ENCODE data around the gene UBE2E1.

UBE2E1 gene

GRCh38 chr3:23796518-23796917, 9.2 kb upstream of the UBE2E1 start:
- no peak for DNase-seq

GRCh38 chr3:23797491-23797890, 8.3 kb upstream of the UBE2E1 start:
- no peak for DNase-seq

- no peak for DNase-seq
These were observed 7.3 kb upstream of the UBE2E1 start for GRCh38 chr3:23798456-23798855.

GRCh38 chr3:23798876-23799275, 6.9 kb upstream of the UBE2E1 start:
- DNase-seq, result no peak

- no peak for DNase-seq
These were observed 5.0 kb upstream of the UBE2E1 start for GRCh38 chr3:23800731-23801130.

GRCh38 chr3:23804441-23805209, 1.1 kb upstream of the UBE2E1 start:
- no peak for DNase-seq

GRCh38 chr3:23805210-23805632, 534 bp upstream of the UBE2E1 start:
- no peak for DNase-seq

GRCh38 chr3:23806534-23807423, 1.0 kb downstream of the UBE2E1 start:
- no peak for DNase-seq

- DNase-seq, result no peak
These were observed 1.8 kb downstream of the UBE2E1 start for GRCh38 chr3:23807424-23808015.

GRCh38 chr3:23808525-23808924, 2.8 kb downstream of the UBE2E1 start:
- DNase-seq, result no peak

- no peak for DNase-seq
These were observed 3.5 kb downstream of the UBE2E1 start for GRCh38 chr3:23809294-23809693.

GRCh38 chr3:23809840-23810342, 4.1 kb downstream of the UBE2E1 start:
- no peak for DNase-seq

- no peak for DNase-seq
These were observed 4.8 kb downstream of the UBE2E1 start for GRCh38 chr3:23810343-23811184.

- DNase-seq, result no peak
These were observed 5.4 kb downstream of the UBE2E1 start for GRCh38 chr3:23811185-23811527.

GRCh38 chr3:23811919-23812318, 6.2 kb downstream of the UBE2E1 start:
- DNase-seq, result no peak

GRCh38 chr3:23815879-23816278, 10.1 kb downstream of the UBE2E1 start:
- no peak for DNase-seq

GRCh38 chr3:23816721-23817120, 11.0 kb downstream of the UBE2E1 start:
- DNase-seq, result no peak

GRCh38 chr3:23817508-23818223, 11.9 kb downstream of the UBE2E1 start:
- DNase-seq, result no peak

- no peak for DNase-seq
These were observed 14.0 kb downstream of the UBE2E1 start for GRCh38 chr3:23819599-23820360.

GRCh38 chr3:23820888-23821287, 15.1 kb downstream of the UBE2E1 start:
- DNase-seq, result no peak

- no peak for DNase-seq
These were observed 16.1 kb downstream of the UBE2E1 start for GRCh38 chr3:23821858-23822257.
